ENCODE measurements around the gene KDM2B. TPM values are rescaled to one million over a fixed set of nuclear protein-coding genes. Genes with fewer than 3 reads are reported as not detected.

Gene KDM2B
- total RNA-seq, 1 donor from 2014 or later = 79.2 TPM

- DNase-seq (ENCODE audit: low spot score, unreplicated experiment) = no peak
- H3K4me3 Mint-ChIP-seq (ENCODE audit: low read depth) = no peak overlapping the region
- H3K27me3 Mint-ChIP-seq = no peaks in the 10 kb centered on the region
- no peaks in the 10 kb centered on the region for H3K4me1 Mint-ChIP-seq (ENCODE audit: low read depth)
- H3K9me3 Mint-ChIP-seq (ENCODE audit: low read depth) = no peaks in the 10 kb centered on the region
- TF ChIP-seq, protein P1, sequence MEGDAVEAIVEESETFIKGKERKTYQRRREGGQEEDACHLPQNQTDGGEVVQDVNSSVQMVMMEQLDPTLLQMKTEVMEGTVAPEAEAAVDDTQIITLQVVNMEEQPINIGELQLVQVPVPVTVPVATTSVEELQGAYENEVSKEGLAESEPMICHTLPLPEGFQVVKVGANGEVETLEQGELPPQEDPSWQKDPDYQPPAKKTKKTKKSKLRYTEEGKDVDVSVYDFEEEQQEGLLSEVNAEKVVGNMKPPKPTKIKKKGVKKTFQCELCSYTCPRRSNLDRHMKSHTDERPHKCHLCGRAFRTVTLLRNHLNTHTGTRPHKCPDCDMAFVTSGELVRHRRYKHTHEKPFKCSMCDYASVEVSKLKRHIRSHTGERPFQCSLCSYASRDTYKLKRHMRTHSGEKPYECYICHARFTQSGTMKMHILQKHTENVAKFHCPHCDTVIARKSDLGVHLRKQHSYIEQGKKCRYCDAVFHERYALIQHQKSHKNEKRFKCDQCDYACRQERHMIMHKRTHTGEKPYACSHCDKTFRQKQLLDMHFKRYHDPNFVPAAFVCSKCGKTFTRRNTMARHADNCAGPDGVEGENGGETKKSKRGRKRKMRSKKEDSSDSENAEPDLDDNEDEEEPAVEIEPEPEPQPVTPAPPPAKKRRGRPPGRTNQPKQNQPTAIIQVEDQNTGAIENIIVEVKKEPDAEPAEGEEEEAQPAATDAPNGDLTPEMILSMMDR (IDR thresholded peaks at IDR 0.05; ENCODE audit: unreplicated experiment) = no peak
- H3K36me3 Mint-ChIP-seq (ENCODE audit: insufficient read depth) = peaks cover 20% of the 10 kb centered on the region
- H3K27ac Mint-ChIP-seq = no peak overlapping the region
Observed at GRCh38 chr12:121507984-121508383, 72.8 kb downstream of the KDM2B start.

DNA sequence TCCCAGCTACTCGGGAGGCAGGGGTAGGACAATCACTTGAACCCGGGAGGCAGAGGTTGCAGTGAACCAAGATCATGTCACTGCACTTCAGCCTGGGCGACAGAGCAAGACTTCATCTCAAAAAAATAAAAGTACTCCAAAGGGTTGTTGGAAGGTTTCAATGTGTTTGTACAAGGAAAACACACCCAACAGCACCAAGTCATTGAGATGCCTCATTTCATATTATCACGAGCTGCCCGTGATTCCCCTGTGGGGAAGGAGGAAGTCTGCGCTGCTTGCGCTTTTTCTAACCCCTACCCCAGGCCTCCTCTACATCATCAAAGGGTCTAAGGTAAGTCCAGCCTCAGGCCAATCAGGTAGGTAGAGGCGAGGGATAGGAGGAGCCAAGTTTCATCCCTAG is 73.6 kb downstream of the KDM2B start:
- DNase-seq (ENCODE audit: low spot score, unreplicated experiment) = no peak
- no peaks in the 10 kb centered on the region for H3K4me1 Mint-ChIP-seq (ENCODE audit: low read depth)
- no peaks in the 10 kb centered on the region for H3K27me3 Mint-ChIP-seq
- H3K4me3 Mint-ChIP-seq (ENCODE audit: low read depth) = no peak overlapping the region
- peak overlapping the region; percentile 56 for H3K27ac Mint-ChIP-seq
- no peaks in the 10 kb centered on the region for H3K9me3 Mint-ChIP-seq (ENCODE audit: low read depth)
- TF ChIP-seq, protein P1 (IDR thresholded peaks at IDR 0.05; ENCODE audit: unreplicated experiment) = no peak
- H3K36me3 Mint-ChIP-seq (ENCODE audit: insufficient read depth) = peaks cover 20% of the 10 kb centered on the region

- no peak for DNase-seq (ENCODE audit: low spot score, unreplicated experiment)
- Mint-ChIP-seq H3K27ac (peak overlapping the region; percentile 50), H3K27me3 (no peaks in the 10 kb centered on the region), H3K4me1 (ENCODE audit: low read depth) (no peaks in the 10 kb centered on the region), H3K9me3 (ENCODE audit: low read depth) (no peaks in the 10 kb centered on the region), H3K36me3 (ENCODE audit: insufficient read depth) (peaks cover 19% of the 10 kb centered on the region), H3K4me3 (ENCODE audit: low read depth) (no peak overlapping the region)
- TF ChIP-seq, protein P1 (IDR thresholded peaks at IDR 0.05; ENCODE audit: unreplicated experiment) = no peak
Observed at GRCh38 chr12:121505513-121505912, 75.3 kb downstream of the KDM2B start.

DNA sequence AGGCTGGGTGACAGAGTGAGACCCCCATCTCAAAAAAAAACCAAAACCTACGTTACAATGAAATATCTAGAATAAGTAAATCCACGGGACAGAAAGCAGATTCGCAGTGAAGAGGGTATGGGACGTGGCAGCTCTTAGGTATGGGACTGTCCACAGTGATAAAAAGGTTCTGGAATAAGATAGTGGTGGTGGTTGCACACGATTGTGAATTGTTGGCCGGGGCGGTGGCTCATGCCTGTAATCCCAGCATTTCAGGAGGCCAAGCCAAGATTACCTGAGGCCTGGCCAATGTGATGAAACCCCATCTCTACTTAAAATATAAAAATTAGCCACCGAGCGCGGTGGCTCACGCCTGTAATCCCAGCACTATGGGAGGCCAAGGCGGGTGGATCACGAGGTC is 76.3 kb downstream of the KDM2B start:
- no peak for DNase-seq (ENCODE audit: low spot score, unreplicated experiment)
- no peaks in the 10 kb centered on the region for H3K27me3 Mint-ChIP-seq
- H3K36me3 Mint-ChIP-seq (ENCODE audit: insufficient read depth) = peaks cover 15% of the 10 kb centered on the region
- H3K4me3 Mint-ChIP-seq (ENCODE audit: low read depth) = no peak overlapping the region
- no peaks in the 10 kb centered on the region for H3K9me3 Mint-ChIP-seq (ENCODE audit: low read depth)
- TF ChIP-seq, protein P1 (IDR thresholded peaks at IDR 0.05; ENCODE audit: unreplicated experiment) = no peak
- no peak overlapping the region for H3K27ac Mint-ChIP-seq
- no peaks in the 10 kb centered on the region for H3K4me1 Mint-ChIP-seq (ENCODE audit: low read depth)

GRCh38 chr12:121503395-121503794 is 77.4 kb downstream of the KDM2B start:
- H3K27me3 Mint-ChIP-seq = no peaks in the 10 kb centered on the region
- peak overlapping the region; percentile 59 for H3K27ac Mint-ChIP-seq
- TF ChIP-seq, protein P1 (IDR thresholded peaks at IDR 0.05; ENCODE audit: unreplicated experiment) = no peak
- peaks cover 11% of the 10 kb centered on the region for H3K36me3 Mint-ChIP-seq (ENCODE audit: insufficient read depth)
- no peaks in the 10 kb centered on the region for H3K4me1 Mint-ChIP-seq (ENCODE audit: low read depth)
- no peak overlapping the region for H3K4me3 Mint-ChIP-seq (ENCODE audit: low read depth)
- no peaks in the 10 kb centered on the region for H3K9me3 Mint-ChIP-seq (ENCODE audit: low read depth)
- no peak for DNase-seq (ENCODE audit: low spot score, unreplicated experiment)

Data from progenitor cell of endocrine pancreas (in vitro differentiated cells).